H1 (cell line): ENCODE data around the gene CUZD1. TPM values are rescaled to one million over a fixed set of nuclear protein-coding genes. Genes with fewer than 3 reads are reported as not detected.

Experiments
- CTCF ChIA-PET: fragments of 300-600 bp; sonication (Branson Sonifier 250); formaldehyde crosslinking; loops from one replicate; lab custom pipeline; 2021; ENCODE audit not compliant: partially characterized antibody; lab: Charles Lee
- POLR2A ChIA-PET: fragments of 300-600 bp; sonication (Branson Sonifier 250); formaldehyde crosslinking; loops from one replicate; lab custom pipeline; 2021; ENCODE audit warnings: inconsistent platforms; ENCODE audit not compliant: partially characterized antibody; lab: Charles Lee
- DNase-seq, 2 experiments: peaks; one replicate each; pipeline versions ENCODE4 v3.0.0 to v3.0.0-alpha.2; 2010 to 2022; ENCODE audit warnings: low spot score in 2 of 2, low read depth in 1 of 2, mixed read lengths in 1 of 2
- FAIRE-seq: peaks from 2 replicates; lab custom pipeline; 2011; peaks lifted over from hg19 to GRCh38; lab: Jason Lieb, UNC
- H2AFZ ChIP-seq: 2 replicates; pipeline ENCODE4 v1.8.1; 2012; ENCODE audit warnings: low read length, inconsistent platforms
- H2AK5ac ChIP-seq: 2 replicates; pipeline ENCODE4 v1.6.1; 2013; ENCODE audit warnings: low read depth, low read length
- H2BK120ac ChIP-seq: replicated peaks from 2 replicates; pipeline ENCODE3; 2013; ENCODE audit warnings: low read depth, low read length, inconsistent platforms
- H2BK12ac ChIP-seq: 2 replicates; pipeline ENCODE4 v1.6.1; 2013; ENCODE audit warnings: low read depth, low read length
- H2BK15ac ChIP-seq: 2 replicates; pipeline ENCODE4 v1.6.1; 2013; ENCODE audit warnings: low read length
- H2BK20ac ChIP-seq: 2 replicates; pipeline ENCODE4 v1.6.1; 2013; ENCODE audit warnings: low read length
- H2BK5ac ChIP-seq: 2 replicates; pipeline ENCODE4 v1.6.1; 2013; ENCODE audit warnings: low read depth, low read length
- H3K14ac ChIP-seq: 2 replicates; pipeline ENCODE4 v1.6.1; 2013; ENCODE audit warnings: inconsistent platforms; ENCODE audit not compliant: insufficient read length
- H3K18ac ChIP-seq: 2 replicates; pipeline ENCODE4 v1.6.1; 2013; ENCODE audit warnings: low read length; ENCODE audit errors: extremely low read depth
- H3K23ac ChIP-seq: 2 replicates; pipeline ENCODE4 v1.6.1; 2013; ENCODE audit warnings: inconsistent platforms; ENCODE audit not compliant: insufficient read length
- H3K23me2 ChIP-seq: 2 replicates; pipeline ENCODE4 v1.6.1; 2013; ENCODE audit warnings: low read depth, low read length
- H3K27ac ChIP-seq: 2 replicates; pipeline ENCODE4 v1.6.1; 2011; ENCODE audit warnings: low read depth, low read length, inconsistent platforms
- H3K27me3 ChIP-seq, 4 experiments: replicated peaks in 1 of 4; 1 replicate in 1 of 4; 2 replicates in 3 of 4; pipeline versions ENCODE4 v1.6.1 to v1.8.1; 2011 to 2013; ENCODE audit warnings: low read length in 3 of 4, mild to moderate bottlenecking in 3 of 4, inconsistent platforms in 2 of 4, mixed read lengths in 2 of 4, moderate library complexity in 1 of 4; ENCODE audit not compliant: control insufficient read depth in 3 of 4, insufficient read depth in 3 of 4; ENCODE audit errors: extremely low read depth in 1 of 4
- H3K36me3 ChIP-seq, 4 experiments: 2 replicates each; pipeline versions ENCODE4 v1.6.1 to v1.8.1; 2011 to 2013; ENCODE audit warnings: mild to moderate bottlenecking in 4 of 4, low read length in 3 of 4, moderate library complexity in 2 of 4, control low read depth in 1 of 4, inconsistent platforms in 1 of 4; ENCODE audit not compliant: insufficient read depth in 4 of 4, control insufficient read depth in 2 of 4
- H3K4ac ChIP-seq: replicated peaks from 2 replicates; pipeline ENCODE3; 2013; ENCODE audit warnings: low read length, low read depth, mixed read lengths, inconsistent platforms; ENCODE audit not compliant: insufficient read length
- H3K4me1 ChIP-seq, 4 experiments: replicated peaks in 1 of 4; 1 replicate in 1 of 4; 2 replicates in 3 of 4; pipeline versions ENCODE4 v1.6.1 to v1.8.1; 2011 to 2013; ENCODE audit warnings: low read length in 3 of 4, inconsistent platforms in 2 of 4, mixed read lengths in 1 of 4; ENCODE audit not compliant: insufficient read depth in 4 of 4, control insufficient read depth in 3 of 4
- H3K4me2 ChIP-seq, 2 experiments: 2 replicates each; pipeline versions ENCODE4 v1.6.1 to v1.8.1; 2011 to 2013; ENCODE audit warnings: low read depth in 2 of 2, low read length in 2 of 2, control low read depth in 1 of 2, inconsistent platforms in 1 of 2, mild to moderate bottlenecking in 1 of 2; ENCODE audit not compliant: insufficient read depth in 1 of 2
- H3K4me3 ChIP-seq, 4 experiments: fragments of 200-600, 300-600 bp in 1 of 4; sonication (generic), shearing (Covaris generic), sonication (Bioruptor Twin) in 1 of 4; 2 replicates each; pipeline versions ENCODE4 v1.5.1 to v1.8.1; 2011 to 2016; ENCODE audit warnings: low read length in 4 of 4, low read depth in 3 of 4, control low read depth in 2 of 4, inconsistent platforms in 2 of 4, mild to moderate bottlenecking in 2 of 4, mixed read lengths in 1 of 4, moderate library complexity in 1 of 4; ENCODE audit not compliant: insufficient read depth in 2 of 4; ENCODE audit errors: extremely low read depth in 1 of 4
- H3K56ac ChIP-seq: replicated peaks from 2 replicates; pipeline ENCODE3; 2013; ENCODE audit warnings: low read depth, mild to moderate bottlenecking, mixed read lengths, low read length, inconsistent platforms; ENCODE audit not compliant: insufficient read length
- H3K79me1 ChIP-seq: 2 replicates; pipeline ENCODE4 v1.6.1; 2013; ENCODE audit warnings: low read depth, low read length, control low read depth
- H3K79me2 ChIP-seq, 2 experiments: 2 replicates each; pipeline versions ENCODE4 v1.6.1 to v1.8.1; 2012 to 2013; ENCODE audit warnings: low read length in 2 of 2, mild to moderate bottlenecking in 2 of 2, inconsistent platforms in 1 of 2; ENCODE audit not compliant: insufficient read depth in 2 of 2, control insufficient read depth in 1 of 2
- H3K9ac ChIP-seq, 4 experiments: replicated peaks in 1 of 4; 1 replicate in 1 of 4; 2 replicates in 3 of 4; pipeline versions ENCODE4 v1.6.1 to v1.8.1; 2011 to 2013; ENCODE audit warnings: low read depth in 3 of 4, low read length in 3 of 4, control low read depth in 2 of 4, mild to moderate bottlenecking in 2 of 4, moderate library complexity in 2 of 4, inconsistent platforms in 1 of 4; ENCODE audit errors: extremely low read depth in 1 of 4
- H3K9me3 ChIP-seq, 2 experiments: 2 replicates each; pipeline versions ENCODE4 v1.6.1 to v1.8.1; 2012 to 2013; ENCODE audit warnings: mild to moderate bottlenecking in 2 of 2, moderate library complexity in 2 of 2, control low read depth in 1 of 2, inconsistent platforms in 1 of 2, low read depth in 1 of 2, low read length in 1 of 2, mixed read lengths in 1 of 2; ENCODE audit not compliant: insufficient read depth in 2 of 2
- H4K20me1 ChIP-seq, 2 experiments: replicated peaks in 1 of 2; 2 replicates each; pipeline versions ENCODE3 to v1.8.1; 2011 to 2013; ENCODE audit warnings: inconsistent platforms in 2 of 2, low read length in 2 of 2, mild to moderate bottlenecking in 1 of 2; ENCODE audit not compliant: insufficient read depth in 2 of 2, control insufficient read depth in 1 of 2
- H4K5ac ChIP-seq: 2 replicates; pipeline ENCODE4 v1.6.1; 2013; ENCODE audit warnings: low read length, low read depth, mixed read lengths, inconsistent platforms; ENCODE audit not compliant: insufficient read length
- H4K8ac ChIP-seq: 2 replicates; pipeline ENCODE4 v1.8.0; 2013; ENCODE audit warnings: mild to moderate bottlenecking, moderate library complexity, low read length, inconsistent platforms; ENCODE audit not compliant: insufficient read depth; ENCODE audit errors: extremely low read depth
- H4K91ac ChIP-seq: replicated peaks from 2 replicates; pipeline ENCODE3; 2013; ENCODE audit warnings: low read length, mixed read lengths, inconsistent platforms; ENCODE audit not compliant: insufficient read length
- ASH2L ChIP-seq: fragments of 200-600, 300-600 bp; sonication (generic); IDR thresholded peaks from one replicate; pipeline ENCODE4 v1.7.1; 2017; ENCODE audit warnings: low read length
- ATF2 ChIP-seq: IDR thresholded peaks from 2 replicates; pipeline ENCODE4 v1.6.1; 2012; ENCODE audit warnings: low read length, inconsistent platforms
- CHD1 ChIP-seq: IDR thresholded peaks from 2 replicates; pipeline ENCODE4 v1.6.1; 2012; ENCODE audit warnings: low read depth, low read length, improper control_type of control experiment
- FOSL1 ChIP-seq: IDR thresholded peaks from 2 replicates; pipeline ENCODE4 v1.6.1; 2011; ENCODE audit warnings: mild to moderate bottlenecking, low read depth, low read length, moderate library complexity; ENCODE audit not compliant: insufficient read depth
- GABPA ChIP-seq: IDR thresholded peaks from 2 replicates; pipeline ENCODE4 v1.6.1; 2011; ENCODE audit warnings: mild to moderate bottlenecking, low read length, moderate library complexity, borderline replicate concordance; ENCODE audit not compliant: insufficient read depth
- HDAC2 ChIP-seq, 2 experiments: fragments of 300-600 bp in 1 of 2; sonication (generic) in 1 of 2; IDR thresholded peaks; 2 replicates each; pipeline ENCODE4 v1.6.1; 2011 to 2012; ENCODE audit warnings: low read depth in 2 of 2, low read length in 2 of 2, mild to moderate bottlenecking in 2 of 2, moderate library complexity in 2 of 2, borderline replicate concordance in 1 of 2, inconsistent platforms in 1 of 2
- KDM4A ChIP-seq: IDR thresholded peaks from one replicate; pipeline ENCODE4 v1.7.1; 2012; ENCODE audit warnings: low read depth, mild to moderate bottlenecking, moderate library complexity, low read length, inconsistent platforms; ENCODE audit not compliant: severe bottlenecking
- NANOG ChIP-seq: IDR thresholded peaks from 2 replicates; pipeline ENCODE4 v1.6.1; 2011; ENCODE audit warnings: low read length, low read depth, mild to moderate bottlenecking, inconsistent platforms; ENCODE audit not compliant: insufficient read depth, poor library complexity, severe bottlenecking
- RNF2 ChIP-seq: fragments of 200-900, 300-1000 bp; sonication (generic); IDR thresholded peaks from 2 replicates; pipeline ENCODE4 v1.7.1; 2016; ENCODE audit warnings: borderline replicate concordance, low read depth, mild to moderate bottlenecking, antibody characterized with exemption, low read length; ENCODE audit not compliant: poor library complexity, severe bottlenecking; ENCODE audit errors: missing control alignments
- SIX5 ChIP-seq: IDR thresholded peaks from 2 replicates; pipeline ENCODE4 v1.6.1; 2011; ENCODE audit warnings: mild to moderate bottlenecking, low read depth, low read length
- TAF1 ChIP-seq: IDR thresholded peaks from 2 replicates; pipeline ENCODE4 v1.6.1; 2011; ENCODE audit warnings: mild to moderate bottlenecking, low read depth, low read length
- TCF12 ChIP-seq: IDR thresholded peaks from 2 replicates; pipeline ENCODE4 v1.6.1; 2011; ENCODE audit warnings: low read depth, mild to moderate bottlenecking, low read length
- WGBS, 2 experiments: shearing (Covaris generic) in 1 of 2; methylation state at CpG; one replicate each; pipeline versions ENCODE4 v1.1.6 to v1.1.7; 2013 to 2015; ENCODE audit warnings: low lambda C conversion rate in 2 of 2, mixed read lengths in 2 of 2, inconsistent platforms in 1 of 2, low coverage in 1 of 2, missing lambda C conversion rate in 1 of 2; ENCODE audit not compliant: insufficient replicate concordance in 2 of 2, insufficient coverage in 1 of 2, insufficient read length in 1 of 2; ENCODE audit errors: extremely low coverage in 1 of 2, missing lambda C conversion rate in 1 of 2; 5-methylcytosine and 5-hydroxymethylcytosine counted together
- polyA plus RNA-seq, 7 experiments: library from polyadenylated mRNA; depleted of rRNA in 3 of 7; stranded (reverse) in 5 of 7; unstranded in 2 of 7; fragments of >200 nt in 5 of 7; fragments of 200-250 nt in 2 of 7; gene quantifications; 1 replicate in 5 of 7; 2 replicates in 1 of 7; 4 replicates in 1 of 7; pipeline versions ENCODE4 v1.2.1 to v1.2.3, GENCODE V29; 2011 to 2013; ENCODE audit warnings: missing spikeins in 2 of 7, mixed read lengths in 2 of 7
- total RNA-seq: library from RNA; stranded (reverse); fragmentation: NEBNext Ultra II Directional; extraction: Animal tissue kit (Norgen Biotek cat#: 25700); gene quantifications from 2 replicates; pipeline ENCODE4 v1.2.1, GENCODE V29; 2021

Gene CUZD1
- total and polyA plus RNA-seq, 2 of the 8 experiments (the other 6 are each of a cell fraction or from before 2014, with no cell fraction given) = 11.9 to 30.0 TPM

DNA sequence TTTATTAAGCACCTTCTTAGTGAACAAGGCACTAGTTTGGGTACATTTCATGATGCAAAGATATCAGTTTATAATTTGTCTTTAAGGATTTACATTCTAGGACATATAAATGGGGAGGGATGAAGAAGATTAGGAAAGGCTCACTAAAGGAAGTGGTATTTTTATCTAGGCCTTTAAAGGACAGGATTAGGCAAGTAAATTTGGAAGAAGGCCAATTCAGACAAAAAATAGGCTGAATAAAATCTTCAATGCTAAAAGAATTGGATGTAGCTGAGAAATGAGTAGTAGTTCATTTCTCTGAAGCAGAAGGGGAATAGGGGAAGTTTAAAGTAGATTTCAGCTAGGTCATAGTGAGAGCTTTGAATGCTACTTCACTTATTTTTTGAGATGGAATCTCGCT, 38.5 kb upstream of the CUZD1 start:
- no peak overlapping the region for H4K91ac ChIP-seq
- H3K4ac ChIP-seq = no peak overlapping the region
- CTCF ChIA-PET = no interaction called here
- no peak overlapping the region for H3K18ac ChIP-seq
- no peak overlapping the region for H3K23ac ChIP-seq
- H3K27ac ChIP-seq = no peak overlapping the region
- no peak overlapping the region for H3K9ac ChIP-seq
- no peaks in the 10 kb centered on the region for H3K79me1 ChIP-seq
- no peak overlapping the region for H2BK20ac ChIP-seq
- H2BK15ac ChIP-seq = no peak overlapping the region
- H3K23me2 ChIP-seq = no peaks in the 10 kb centered on the region; the same call in 1 of the 2 replicates
- no peak overlapping the region for H4K5ac ChIP-seq
- 76% methylated on average over 1 of the region's 1 CpG; no CpG with 5 or more reads in 1 of the 2 experiments for WGBS, 2 experiments
- H3K79me2 ChIP-seq = no peaks in the 10 kb centered on the region
- no peak overlapping the region for H2AK5ac ChIP-seq
- no peak overlapping the region for H3K4me3 ChIP-seq
- DNase-seq (no peak), FAIRE-seq (no peak)
- H3K4me2 ChIP-seq = no peak overlapping the region
- H3K56ac ChIP-seq = no peak overlapping the region
- no peak overlapping the region for H4K8ac ChIP-seq
- H2AFZ ChIP-seq = no peak overlapping the region
- peaks cover 0 to 3% (median 0%) of the 10 kb centered on the region in 4 experiments; a peak in 3 of 7 replicates for H3K27me3 ChIP-seq
- no peaks in the 10 kb centered on the region; a peak in 1 of 4 replicates for H3K9me3 ChIP-seq
- no peak overlapping the region for H2BK120ac ChIP-seq
- H3K4me1 ChIP-seq = peaks cover 0 to 4% (median 0%) of the 10 kb centered on the region in 4 experiments; a peak in 2 of 7 replicates
- POLR2A ChIA-PET = no interaction called here
- no peaks in the 10 kb centered on the region for H4K20me1 ChIP-seq
- H2BK12ac ChIP-seq = no peak overlapping the region
- H2BK5ac ChIP-seq = no peak overlapping the region
- no peak overlapping the region for H3K14ac ChIP-seq
- no peaks in the 10 kb centered on the region for H3K36me3 ChIP-seq
- no peak for TF ChIP-seq NANOG
- no peak for TF ChIP-seq GABPA
- TF ChIP-seq SIX5 = no peak
- TF ChIP-seq KDM4A = no peak
- no peak for TF ChIP-seq ASH2L
- no peak for TF ChIP-seq FOSL1
- TF ChIP-seq TAF1 = no peak
- TF ChIP-seq ATF2 = no peak
- TF ChIP-seq RNF2 = no peak
- no peak for TF ChIP-seq TCF12
- TF ChIP-seq HDAC2 (IDR thresholded peaks at IDR 0.05; ENCODE audit: borderline replicate concordance in 1 of 2, low read depth in 2 of 2, low read length in 2 of 2) = no peak
- TF ChIP-seq CHD1 = no peak
